ENCODE data around the gene USF2. TPM values are rescaled to one million over a fixed set of nuclear protein-coding genes. Genes with fewer than 3 reads are reported as not detected.

Gene USF2
- total RNA-seq, 1 experiment from 2014 or later, result 66.5 TPM

GRCh38 chr19:35241417-35241816 is 27.3 kb upstream of the USF2 start:
- no peak for DNase-seq (ENCODE audit: low read depth)

DNA sequence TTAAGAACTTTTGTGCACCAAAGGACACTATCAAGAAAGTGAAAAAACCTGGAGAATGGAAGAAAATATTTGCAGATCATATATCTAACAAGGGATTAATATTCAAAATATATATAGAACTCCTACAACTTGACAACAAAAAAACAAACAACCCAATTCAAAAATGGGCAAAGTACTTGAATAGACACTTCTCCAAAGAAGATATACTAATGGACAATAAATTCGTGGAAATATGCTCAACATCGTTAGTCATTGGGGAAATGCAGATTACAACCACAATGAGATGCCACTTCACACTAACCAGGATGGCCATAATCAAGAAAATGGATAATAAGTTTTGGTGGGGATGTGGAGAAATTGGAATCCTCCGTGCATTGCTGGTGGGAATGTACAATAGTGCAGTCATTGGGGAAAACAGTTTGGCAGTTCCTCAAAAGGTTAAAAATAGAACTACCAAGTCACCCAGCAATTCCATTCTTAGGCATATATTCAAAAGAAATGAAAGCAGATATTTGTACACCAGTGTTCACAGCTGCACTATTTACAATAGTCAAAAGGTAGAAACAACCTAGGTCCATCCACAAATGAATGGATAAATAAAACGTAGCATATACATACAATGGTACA is 22.2 kb upstream of the USF2 start:
- DNase-seq (ENCODE audit: low read depth), result no peak

GRCh38 chr19:35247526-35248309 is 21.0 kb upstream of the USF2 start:
- no peak for DNase-seq (ENCODE audit: low read depth)

DNA sequence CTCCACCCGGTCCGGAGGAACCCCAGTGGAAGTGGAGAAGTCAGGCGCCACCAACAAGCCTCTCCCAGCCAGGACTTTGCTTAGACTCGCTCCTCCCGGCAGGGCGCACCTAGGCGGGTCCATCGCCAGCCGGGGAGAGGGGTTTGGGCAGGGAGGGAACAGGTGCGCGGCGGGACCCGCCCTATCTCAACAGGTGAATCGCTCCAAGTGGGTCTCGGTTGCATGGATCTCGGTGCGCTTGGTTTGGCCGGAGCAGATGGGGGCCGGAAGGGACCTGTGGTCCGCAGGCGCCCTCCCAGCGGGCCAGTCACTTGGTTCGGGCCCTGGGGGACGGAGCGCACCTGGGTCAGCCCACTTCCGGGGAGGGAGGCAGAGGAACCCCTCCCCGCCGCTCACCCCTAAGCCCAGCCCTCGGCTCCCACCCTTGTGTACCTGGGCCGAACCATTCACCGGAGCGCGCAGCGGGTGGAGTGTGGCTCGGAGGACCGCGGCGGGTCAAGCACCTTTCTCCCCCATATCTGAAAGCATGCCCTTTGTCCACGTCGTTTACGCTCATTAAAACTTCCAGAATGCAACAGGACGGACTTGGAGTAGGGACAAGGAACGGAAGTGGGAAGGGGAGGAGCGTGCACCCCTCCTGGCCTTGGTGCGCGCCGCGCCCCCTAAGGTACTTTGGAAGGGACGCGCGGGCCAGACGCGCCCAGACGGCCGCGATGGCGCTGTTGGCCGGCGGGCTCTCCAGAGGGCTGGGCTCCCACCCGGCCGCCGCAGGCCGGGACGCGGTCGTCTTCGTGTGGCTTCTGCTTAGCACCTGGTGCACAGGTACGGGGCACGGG is 20.2 kb upstream of the USF2 start, which contains the start of gene LSR:
Gene LSR (plus strand): TSS at position 693 of the 836 bp plus-strand sequence. CDS start 21 bp downstream, at position 714.
- DNase-seq (ENCODE audit: low read depth), result no peak

GRCh38 chr19:35249146-35249847 is 19.5 kb upstream of the USF2 start:
- DNase-seq (ENCODE audit: low read depth), result no peak

DNA sequence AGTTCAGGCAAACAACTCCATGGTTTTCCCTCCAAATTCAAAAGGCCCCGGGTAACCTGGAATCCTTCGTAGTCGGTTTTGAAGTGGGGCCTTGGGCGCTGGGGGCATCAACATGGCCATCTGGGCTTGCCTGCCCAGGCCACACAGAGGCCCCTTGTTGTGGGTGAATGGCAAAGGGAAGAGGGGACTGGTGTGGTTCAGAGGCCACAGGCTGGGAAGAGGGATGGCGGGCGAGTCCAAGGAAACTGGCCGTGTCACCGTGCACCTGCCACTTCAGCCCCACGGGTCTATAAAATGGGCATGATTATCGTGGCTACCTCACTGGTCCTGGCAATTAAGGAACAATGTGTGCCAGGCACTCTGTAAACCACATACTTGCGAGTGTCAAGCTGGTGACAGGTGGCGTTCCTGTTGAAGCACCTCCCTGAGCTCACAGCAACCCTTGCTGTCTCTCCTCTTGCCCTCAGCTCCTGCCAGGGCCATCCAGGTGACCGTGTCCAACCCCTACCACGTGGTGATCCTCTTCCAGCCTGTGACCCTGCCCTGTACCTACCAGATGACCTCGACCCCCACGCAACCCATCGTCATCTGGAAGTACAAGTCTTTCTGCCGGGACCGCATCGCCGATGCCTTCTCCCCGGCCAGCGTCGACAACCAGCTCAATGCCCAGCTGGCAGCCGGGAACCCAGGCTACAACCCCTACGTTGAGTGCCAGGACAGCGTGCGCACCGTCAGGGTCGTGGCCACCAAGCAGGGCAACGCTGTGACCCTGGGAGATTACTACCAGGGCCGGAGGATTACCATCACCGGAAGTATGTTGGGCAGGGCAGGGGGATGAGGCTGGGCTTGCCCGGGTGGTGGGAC is 18.7 kb upstream of the USF2 start:
- no peak for DNase-seq (ENCODE audit: low read depth)

DNA sequence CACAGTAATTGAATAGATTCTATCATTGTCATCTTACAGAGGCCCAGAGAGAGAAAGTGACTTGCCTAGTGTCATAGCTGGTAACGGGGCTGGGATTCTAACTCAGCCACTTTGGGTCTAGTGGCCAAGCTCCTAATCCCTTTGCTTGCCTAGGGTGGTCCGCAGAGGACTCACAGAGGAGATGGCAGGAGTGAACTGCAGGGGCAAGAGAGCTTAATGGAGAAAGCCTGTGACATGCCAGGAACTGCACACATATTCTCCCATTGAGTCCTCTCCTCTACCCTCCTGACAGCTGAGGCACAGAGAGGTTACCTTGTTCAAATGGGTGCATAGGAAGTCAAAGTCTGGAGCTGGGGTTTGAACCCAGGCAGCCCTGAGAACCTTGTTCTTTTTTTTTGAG is 17.3 kb upstream of the USF2 start:
- DNase-seq (ENCODE audit: low read depth), result no peak

DNA sequence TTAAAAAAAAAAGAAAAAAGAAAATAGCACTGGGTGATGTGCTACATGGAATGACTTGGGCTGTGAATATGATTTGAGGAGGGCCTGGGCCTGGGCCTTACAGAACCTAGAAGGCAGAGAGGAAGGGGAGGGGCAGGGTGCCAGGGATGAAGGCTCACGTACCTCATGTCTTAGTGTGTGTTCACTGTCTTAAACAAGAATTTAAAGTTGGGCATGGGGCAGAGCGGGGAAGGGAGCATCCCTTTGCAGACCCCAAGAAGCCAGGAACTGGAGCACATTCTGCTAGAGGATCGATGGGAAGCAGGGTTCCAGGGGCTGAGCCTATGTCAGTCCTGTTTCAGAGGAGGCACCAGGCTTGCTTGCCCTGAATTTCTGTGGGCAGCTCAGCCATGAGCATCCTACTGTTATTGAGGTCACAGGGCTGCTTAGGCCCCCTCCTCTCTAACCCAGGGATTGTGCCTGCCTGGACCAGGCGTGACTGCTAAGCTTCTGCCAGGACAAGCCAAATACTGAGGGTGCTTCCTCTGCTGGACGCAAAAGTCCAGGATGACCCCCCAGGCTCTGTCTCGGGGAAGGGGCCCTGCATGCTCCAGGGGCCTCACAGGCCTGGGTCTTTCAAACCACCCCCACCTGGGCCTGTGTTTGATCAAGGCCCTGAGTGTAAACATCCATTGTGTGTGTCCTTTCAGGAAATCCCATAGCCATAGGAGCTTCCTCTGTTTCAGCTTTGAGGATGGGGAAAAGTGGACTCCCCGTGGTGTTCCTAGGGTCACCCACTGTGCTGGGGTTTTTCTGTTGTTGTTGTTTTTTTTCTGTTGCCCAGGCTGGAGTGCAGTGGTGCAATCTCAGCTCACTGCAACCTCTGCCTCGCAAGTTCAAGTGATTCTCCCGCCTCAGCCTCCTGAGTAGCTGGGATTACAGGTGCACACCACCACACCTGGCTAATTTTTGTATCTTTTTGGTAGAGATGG is 15.2 kb upstream of the USF2 start:
- no peak for DNase-seq (ENCODE audit: low read depth)

DNA sequence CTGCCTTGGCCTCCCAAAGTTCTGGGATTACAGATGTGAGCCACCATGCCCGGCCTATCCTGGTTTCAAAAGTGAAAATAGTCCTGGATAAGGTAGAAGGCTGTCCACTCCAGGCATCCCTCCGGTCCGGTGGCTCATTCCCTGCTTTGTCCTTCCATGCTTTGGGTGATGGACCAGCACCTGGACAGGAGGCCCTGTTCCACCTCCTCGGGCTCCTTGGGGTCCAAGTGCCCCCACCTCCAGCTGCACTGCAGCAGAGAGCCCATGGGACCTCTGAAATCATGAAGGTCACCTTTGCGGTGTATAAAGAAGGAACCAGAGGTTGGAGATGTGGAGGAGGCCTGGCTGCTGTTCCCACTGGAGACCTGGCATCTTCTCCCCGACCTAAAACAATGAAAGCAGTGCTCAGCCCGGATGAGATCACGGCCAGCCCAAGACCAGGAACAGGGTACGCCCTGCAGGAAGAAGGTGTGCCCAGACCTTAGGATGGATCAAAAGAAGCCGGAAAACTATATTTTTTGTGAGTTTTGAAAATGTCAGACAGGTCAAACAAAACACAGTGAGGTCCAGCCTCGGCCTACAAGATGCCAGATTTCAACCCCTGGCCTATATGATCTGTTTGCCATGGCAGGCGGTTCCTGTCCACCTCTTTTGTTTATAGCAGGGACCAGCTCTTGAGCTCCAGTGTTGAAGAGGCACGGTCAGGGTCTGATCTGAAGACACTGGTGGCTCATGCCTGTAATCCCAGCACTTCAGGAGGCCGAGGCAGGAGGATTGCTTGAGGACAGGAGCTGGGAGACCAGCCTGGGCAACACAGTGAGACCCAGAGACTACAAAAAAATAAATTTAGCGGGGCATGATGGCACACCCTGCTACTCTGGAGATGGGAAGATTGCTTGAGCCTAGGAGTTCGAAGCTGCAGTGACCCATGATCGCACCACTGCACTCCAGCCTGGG is 14.1 kb upstream of the USF2 start:
- no peak for DNase-seq (ENCODE audit: low read depth)

GRCh38 chr19:35256566-35256965 is 12.2 kb upstream of the USF2 start:
- DNase-seq (ENCODE audit: low read depth), result no peak

DNA sequence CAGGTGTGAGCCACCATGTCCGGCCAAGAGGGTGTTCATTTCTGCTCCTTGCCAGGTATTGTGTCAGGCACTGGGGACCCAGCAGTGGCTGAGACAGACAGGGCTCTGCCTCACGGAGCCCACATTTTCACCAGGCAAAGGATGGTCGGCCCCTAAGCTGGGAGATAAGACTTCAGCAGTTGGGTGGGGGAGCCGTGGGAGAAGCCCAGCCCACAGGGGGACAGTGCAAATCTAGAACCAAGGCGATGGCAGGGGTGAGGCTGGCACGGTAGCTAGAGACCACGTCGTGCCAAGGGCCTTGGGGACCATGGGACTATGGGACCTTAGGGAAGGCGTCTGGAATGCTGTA is 11.7 kb upstream of the USF2 start:
- no peak for DNase-seq (ENCODE audit: low read depth)

- DNase-seq (ENCODE audit: low read depth), result no peak
Observed at GRCh38 chr19:35260694-35261304, 8.0 kb upstream of the USF2 start.

- DNase-seq (ENCODE audit: low read depth), result no peak
Observed at GRCh38 chr19:35261356-35262100, 7.2 kb upstream of the USF2 start.

- DNase-seq (ENCODE audit: low read depth), result peak; percentile 31
Observed at GRCh38 chr19:35262101-35262761, 6.5 kb upstream of the USF2 start.

DNA sequence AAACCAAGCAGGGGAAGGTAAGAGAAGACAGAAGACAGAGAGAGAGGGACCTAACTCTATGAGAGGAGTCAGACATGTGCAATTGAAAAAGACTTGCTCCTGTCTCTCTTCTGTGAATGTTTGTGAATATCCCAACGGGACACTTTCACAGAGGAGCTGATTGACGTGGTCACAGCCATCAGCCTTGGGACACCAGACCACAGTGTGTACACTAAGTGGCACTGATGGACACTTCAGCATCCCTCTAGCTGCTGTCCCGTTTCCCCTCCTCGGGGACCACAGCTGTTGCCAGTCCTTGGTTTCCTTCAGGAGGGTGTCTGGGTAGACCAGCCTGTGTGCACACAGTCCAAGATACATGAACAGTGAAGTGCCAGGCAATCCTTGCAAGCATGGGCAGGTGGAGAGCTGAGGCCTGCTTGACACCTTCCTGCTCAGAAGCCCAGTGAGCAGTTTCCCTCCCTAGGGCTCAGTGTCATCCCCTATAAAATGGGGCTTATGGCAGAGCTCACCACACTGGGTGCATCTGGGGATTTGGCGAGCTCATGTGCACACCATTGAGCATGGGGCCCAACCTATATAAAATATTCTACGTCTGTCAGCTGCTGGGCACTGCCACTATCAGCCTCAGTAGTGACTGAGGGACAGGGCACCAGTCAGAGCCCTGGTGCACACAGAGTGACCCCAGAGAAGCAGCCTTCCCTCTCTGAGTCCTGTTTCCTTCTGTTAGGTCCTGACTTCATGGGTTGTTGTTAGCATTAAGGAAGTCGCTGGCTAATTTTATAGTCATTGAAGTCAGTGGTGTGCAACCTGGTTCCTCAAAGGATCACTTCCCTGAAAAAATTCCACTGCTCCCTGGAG is 4.3 kb upstream of the USF2 start:
- DNase-seq (ENCODE audit: low read depth), result no peak

Data from M059J (cell line).